NCI-H2171 (cell line): ENCODE measurements around the gene FPGS.
"Not testable (repeated sequence)": the region's sequence is repeated elsewhere in the genome, so short reads cannot be mapped to it uniquely, and the experiment has no call there.

Source experiments
- DNase-seq: peaks from one replicate; lab custom pipeline; 2025; lab: John Stamatoyannopoulos, UW

FPGS gene

GRCh38 chr9:127838375-127839078, 35.8 kb downstream of the FPGS start:
- no peak for DNase-seq

- no peak for DNase-seq
Measured at GRCh38 chr9:127841087-127841835, 38.6 kb downstream of the FPGS start.

GRCh38 chr9:127844821-127845359, 42.2 kb downstream of the FPGS start:
- DNase-seq: no peak

GRCh38 chr9:127845619-127846018, 42.9 kb downstream of the FPGS start:
- DNase-seq: not testable (repeated sequence)

- DNase-seq: no peak
Measured at GRCh38 chr9:127846443-127847177, 43.9 kb downstream of the FPGS start.

GRCh38 chr9:127847178-127847510, 44.5 kb downstream of the FPGS start:
- no peak for DNase-seq

GRCh38 chr9:127847833-127848755, 45.4 kb downstream of the FPGS start:
- no peak for DNase-seq

GRCh38 chr9:127848756-127849504, 46.2 kb downstream of the FPGS start:
- no peak for DNase-seq

- DNase-seq: no peak
Measured at GRCh38 chr9:127850286-127850830, 47.7 kb downstream of the FPGS start.

- no peak for DNase-seq
Measured at GRCh38 chr9:127852829-127853228, 50.1 kb downstream of the FPGS start.

GRCh38 chr9:127853312-127854183, 50.9 kb downstream of the FPGS start:
- DNase-seq: no peak

GRCh38 chr9:127854184-127854806, 51.6 kb downstream of the FPGS start, which contains the start of gene ENG:
Gene ENG (minus strand): TSS chr9:127854658. CDS start chr9:127854355, 303 bp downstream.
- DNase-seq: no peak

- no peak for DNase-seq
Measured at GRCh38 chr9:127854960-127855359, 52.3 kb downstream of the FPGS start.

- DNase-seq: no peak
Measured at GRCh38 chr9:127855522-127855921, 52.8 kb downstream of the FPGS start.

GRCh38 chr9:127856094-127856728, 53.5 kb downstream of the FPGS start:
- DNase-seq: no peak

- no peak for DNase-seq
Measured at GRCh38 chr9:127856729-127857116, 54.0 kb downstream of the FPGS start.

GRCh38 chr9:127857278-127857677, 54.6 kb downstream of the FPGS start:
- DNase-seq: no peak

GRCh38 chr9:127858041-127858512, 55.4 kb downstream of the FPGS start:
- DNase-seq: peak; percentile 89
